GM23248 (cell line): ENCODE data around the gene SLC44A2.

Experiments
- EZH2 ChIP-seq: fragments of 200-600 bp; sonication (generic); IDR thresholded peaks from 2 replicates; pipeline ENCODE4 v1.6.1; 2018; ENCODE audit warnings: antibody characterized with exemption, mild to moderate bottlenecking; ENCODE audit not compliant: insufficient read depth, poor library complexity, severe bottlenecking
- EZH2phosphoT487 ChIP-seq: fragments of 200-600 bp; sonication (generic); IDR thresholded peaks from 2 replicates; pipeline ENCODE4 v1.6.1; 2018; ENCODE audit warnings: antibody characterized with exemption, moderate library complexity, mild to moderate bottlenecking, low read depth; ENCODE audit not compliant: insufficient read depth

DNA sequence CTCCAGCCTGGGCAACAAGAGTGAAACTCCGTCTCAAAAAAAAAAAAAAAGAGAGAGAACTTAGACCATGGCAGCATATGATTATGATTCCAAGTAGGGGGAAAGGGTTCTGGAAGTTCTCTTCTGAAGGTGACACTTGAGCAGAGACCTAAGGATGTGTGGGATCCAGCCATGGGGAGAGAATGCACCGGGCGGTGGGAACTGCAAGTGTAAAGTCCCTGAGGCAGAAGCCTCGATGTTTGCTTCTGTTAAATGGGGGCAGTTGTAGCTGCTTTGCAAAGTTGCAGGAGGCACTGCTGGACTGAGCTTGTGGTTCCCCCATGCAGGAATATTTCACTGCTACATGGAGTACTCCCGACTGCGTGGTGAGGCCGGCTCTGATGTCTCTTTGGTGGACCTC, 9.1 kb downstream of the SLC44A2 start:
- TF ChIP-seq EZH2 (no peak), EZH2phosphoT487 (no peak)
